GM21619 (cell line): ENCODE data around the gene TUBB2A.
"Not testable (repeated sequence)": the region's sequence is repeated elsewhere in the genome, so short reads cannot be mapped to it uniquely, and the experiment has no call there.

Experiments
- ATAC-seq: cut with Tn5 transposase; IDR thresholded peaks from one replicate; pipeline ENCODE4 v1.9.1; 2021; ENCODE audit not compliant: unreplicated experiment

TUBB2A gene

GRCh38 chr6:3156184-3157130 is 887 bp downstream of the TUBB2A start:
- not testable (repeated sequence) for ATAC-seq

- ATAC-seq: not testable (repeated sequence)
These were observed 1.9 kb downstream of the TUBB2A start for GRCh38 chr6:3155416-3155815.

GRCh38 chr6:3152689-3153088 is 4.7 kb downstream of the TUBB2A start:
- no peak for ATAC-seq

- no peak for ATAC-seq
These were observed 5.7 kb downstream of the TUBB2A start for GRCh38 chr6:3151691-3152090.

GRCh38 chr6:3147914-3148757 is 9.2 kb downstream of the TUBB2A start:
- no peak for ATAC-seq

GRCh38 chr6:3144571-3144970 is 12.8 kb downstream of the TUBB2A start:
- no peak for ATAC-seq

- ATAC-seq: no peak
These were observed 14.2 kb downstream of the TUBB2A start for GRCh38 chr6:3143158-3143557.

- ATAC-seq: no peak
These were observed 14.8 kb downstream of the TUBB2A start for GRCh38 chr6:3142536-3142935.

GRCh38 chr6:3140201-3140600 is 17.1 kb downstream of the TUBB2A start:
- ATAC-seq: no peak

GRCh38 chr6:3139090-3139903 is 18.0 kb downstream of the TUBB2A start:
- ATAC-seq: no peak

- ATAC-seq: no peak
These were observed 19.0 kb downstream of the TUBB2A start for GRCh38 chr6:3138341-3138740.

GRCh38 chr6:3137873-3138272 is 19.5 kb downstream of the TUBB2A start:
- ATAC-seq: not testable (repeated sequence)

- no peak for ATAC-seq
These were observed 20.1 kb downstream of the TUBB2A start for GRCh38 chr6:3137057-3137777.

GRCh38 chr6:3136292-3137011 is 20.9 kb downstream of the TUBB2A start:
- ATAC-seq: no peak

- ATAC-seq: no peak
These were observed 21.6 kb downstream of the TUBB2A start for GRCh38 chr6:3135668-3136291.

- no peak for ATAC-seq
These were observed 23.8 kb downstream of the TUBB2A start for GRCh38 chr6:3133515-3133914.

GRCh38 chr6:3131695-3132094 is 25.6 kb downstream of the TUBB2A start:
- no peak for ATAC-seq

GRCh38 chr6:3128356-3129108 is 28.8 kb downstream of the TUBB2A start:
- no peak for ATAC-seq
